K562 (cell line): ENCODE measurements around the gene AGPAT1. TPM values are rescaled to one million over a fixed set of nuclear protein-coding genes. Genes with fewer than 3 reads are reported as not detected.
A peak's percentile ranks its signal among the peaks of the same experiment; 100 is the strongest.

ENCODE experiments used
- CBFA2T3 ChIP-seq: fragments of 450-650 bp; IDR thresholded peaks from 2 replicates; pipeline ENCODE4 v1.6.1; 2017
- FOXA3 ChIP-seq, 2 experiments: fragments of 450-650 bp in 1 of 2; sonication (generic) in 1 of 2; formaldehyde crosslinking; IDR thresholded peaks in 1 of 2; conservative IDR thresholded peaks in 1 of 2; 2 replicates each; pipeline versions ENCODE4 v1.4.0 to v1.8.0; 2020 to 2022; ENCODE audit warnings: mild to moderate bottlenecking in 2 of 2, missing genetic modification reagents in 1 of 2
- MAX ChIP-seq: sonication (generic); formaldehyde crosslinking; IDR thresholded peaks from 2 replicates; pipeline ENCODE4 v1.9.0; 2022; ENCODE audit warnings: mild to moderate bottlenecking, missing genetic modification reagents
- MLX ChIP-seq, 2 experiments: fragments of 450-650 bp in 1 of 2; sonication (generic) in 1 of 2; formaldehyde crosslinking; conservative IDR thresholded peaks; 2 replicates each; pipeline versions ENCODE4 v1.4.0 to v1.8.1; 2020 to 2022; ENCODE audit warnings: mild to moderate bottlenecking in 1 of 2, missing genetic modification reagents in 1 of 2
- PHF8 ChIP-seq: fragments of 200-600 bp; sonication (generic); IDR thresholded peaks from 2 replicates; pipeline ENCODE4 v1.6.1; 2012; ENCODE audit warnings: mixed run types, mild to moderate bottlenecking, inconsistent platforms, low read length, moderate library complexity, borderline replicate concordance
- POLR2A ChIP-seq: fragments of 450-650 bp; conservative IDR thresholded peaks from 2 replicates; pipeline ENCODE4 v1.6.1; 2016
- RBFOX2 ChIP-seq: fragments of 200-400 bp; formaldehyde crosslinking; IDR thresholded peaks from 2 replicates; pipeline ENCODE4 v1.6.1; 2017; ENCODE audit warnings: low read depth, mild to moderate bottlenecking, low read length, moderate library complexity
- RBM14 ChIP-seq: fragments of 200-400 bp; formaldehyde crosslinking; IDR thresholded peaks from 2 replicates; pipeline ENCODE4 v1.6.1; 2018; ENCODE audit warnings: low read depth, mild to moderate bottlenecking, low read length, moderate library complexity, borderline replicate concordance; ENCODE audit not compliant: insufficient read depth
- RHOXF2B ChIP-seq: fragments of 250-450 bp; sonication (Bioruptor Pico); conservative IDR thresholded peaks from 2 replicates; pipeline ENCODE4 v1.5.1; 2021
- USF1 ChIP-seq: sonication (generic); formaldehyde crosslinking; IDR thresholded peaks from 2 replicates; pipeline ENCODE4 v1.9.0; 2022; ENCODE audit warnings: mild to moderate bottlenecking, missing genetic modification reagents
- polyA plus RNA-seq, 8 experiments: library from polyadenylated mRNA; depleted of rRNA in 4 of 8; stranded (reverse) in 5 of 8; unstranded in 3 of 8; fragments of >200 nt; fragmentation: Nextera tagmentation in 2 of 8; fragmentation: Illumina TruSeq in 1 of 8; extraction: Ambion mirVana in 2 of 8; extraction: Trizol in 1 of 8; gene quantifications; 2 replicates each; pipeline versions ENCODE4 v1.2.1 to v1.2.3, GENCODE V29; 2011 to 2014; ENCODE audit warnings: inconsistent platforms in 1 of 8, missing spikeins in 1 of 8
- total RNA-seq, 7 experiments: library from RNA; depleted of rRNA in 6 of 7; stranded (reverse); fragments of >200 nt in 6 of 7; fragmentation: Illumina TruSeq in 2 of 7; extraction: Trizol in 2 of 7; gene quantifications; 2 replicates each; pipeline versions ENCODE4 v1.2.1 to v1.2.3, GENCODE V29; 2011 to 2021; ENCODE audit warnings: low replicate concordance in 1 of 7
- TF ChIP-seq, protein P1 (sequence below): IDR thresholded peaks from 3 replicates; pipeline ENCODE4 v1.6.1; 2011; ENCODE audit warnings: borderline replicate concordance, mild to moderate bottlenecking; ENCODE audit not compliant: insufficient read length, insufficient read depth
- TF ChIP-seq, protein P2 (sequence below), 3 experiments: IDR thresholded peaks in 2 of 3; conservative IDR thresholded peaks in 1 of 3; 2 replicates each; pipeline ENCODE4 v1.5.1; 2011 to 2012; ENCODE audit warnings: low read length in 3 of 3, mild to moderate bottlenecking in 3 of 3, control low read depth in 2 of 3, improper control_type of control experiment in 1 of 3, inconsistent platforms in 1 of 3, low read depth in 1 of 3, mixed read lengths in 1 of 3, moderate library complexity in 1 of 3; ENCODE audit not compliant: insufficient read depth in 2 of 3
- TF ChIP-seq, protein P3 (sequence below): fragments of 250-450 bp; sonication (Bioruptor Pico); IDR thresholded peaks from 2 replicates; pipeline ENCODE4 v1.5.0; 2021

Gene AGPAT1
- total and polyA plus RNA-seq, 9 of the 15 experiments (the other 6 are each of a cell fraction or from before 2014, with no cell fraction given) = 37.9 to 176 (median 69.4) TPM

GRCh38 chr6:32167154-32167760 lies 8.6 kb downstream of the AGPAT1 start (continued):
- TF ChIP-seq, protein P1, sequence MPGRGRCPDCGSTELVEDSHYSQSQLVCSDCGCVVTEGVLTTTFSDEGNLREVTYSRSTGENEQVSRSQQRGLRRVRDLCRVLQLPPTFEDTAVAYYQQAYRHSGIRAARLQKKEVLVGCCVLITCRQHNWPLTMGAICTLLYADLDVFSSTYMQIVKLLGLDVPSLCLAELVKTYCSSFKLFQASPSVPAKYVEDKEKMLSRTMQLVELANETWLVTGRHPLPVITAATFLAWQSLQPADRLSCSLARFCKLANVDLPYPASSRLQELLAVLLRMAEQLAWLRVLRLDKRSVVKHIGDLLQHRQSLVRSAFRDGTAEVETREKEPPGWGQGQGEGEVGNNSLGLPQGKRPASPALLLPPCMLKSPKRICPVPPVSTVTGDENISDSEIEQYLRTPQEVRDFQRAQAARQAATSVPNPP = no peak
- peak; percentile 68 for TF ChIP-seq RBFOX2
- TF ChIP-seq RHOXF2B (CRISPR knock-in tag) = no peak
- TF ChIP-seq PHF8 = no peak
- peak in 1 of 2 experiments; percentile 67; a peak in 1 of 4 replicates for TF ChIP-seq FOXA3 (CRISPR knock-in tag; conservative IDR thresholded peaks at IDR 0.05 in 1 of 2, IDR thresholded peaks at IDR 0.05 in 1 of 2)
- peak; percentile 89; the same call in 1 of the 2 replicates for TF ChIP-seq RBM14
- 0 out of 2 replicates have a peak, but pooled peaks have one; percentile 64 for TF ChIP-seq POLR2A
- TF ChIP-seq MAX (CRISPR knock-in tag) = peak; percentile 80
- TF ChIP-seq, protein P2, sequence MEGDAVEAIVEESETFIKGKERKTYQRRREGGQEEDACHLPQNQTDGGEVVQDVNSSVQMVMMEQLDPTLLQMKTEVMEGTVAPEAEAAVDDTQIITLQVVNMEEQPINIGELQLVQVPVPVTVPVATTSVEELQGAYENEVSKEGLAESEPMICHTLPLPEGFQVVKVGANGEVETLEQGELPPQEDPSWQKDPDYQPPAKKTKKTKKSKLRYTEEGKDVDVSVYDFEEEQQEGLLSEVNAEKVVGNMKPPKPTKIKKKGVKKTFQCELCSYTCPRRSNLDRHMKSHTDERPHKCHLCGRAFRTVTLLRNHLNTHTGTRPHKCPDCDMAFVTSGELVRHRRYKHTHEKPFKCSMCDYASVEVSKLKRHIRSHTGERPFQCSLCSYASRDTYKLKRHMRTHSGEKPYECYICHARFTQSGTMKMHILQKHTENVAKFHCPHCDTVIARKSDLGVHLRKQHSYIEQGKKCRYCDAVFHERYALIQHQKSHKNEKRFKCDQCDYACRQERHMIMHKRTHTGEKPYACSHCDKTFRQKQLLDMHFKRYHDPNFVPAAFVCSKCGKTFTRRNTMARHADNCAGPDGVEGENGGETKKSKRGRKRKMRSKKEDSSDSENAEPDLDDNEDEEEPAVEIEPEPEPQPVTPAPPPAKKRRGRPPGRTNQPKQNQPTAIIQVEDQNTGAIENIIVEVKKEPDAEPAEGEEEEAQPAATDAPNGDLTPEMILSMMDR (IDR thresholded peaks at IDR 0.05 in 2 of 3, conservative IDR thresholded peaks at IDR 0.05 in 1 of 3; ENCODE audit: insufficient read depth in 2 of 3, low read depth in 1 of 3, low read length in 3 of 3) = no peak
- no peak; a peak in 1 of 4 replicates for TF ChIP-seq MLX (CRISPR knock-in tag; conservative IDR thresholded peaks at IDR 0.05)
- TF ChIP-seq CBFA2T3 = no peak
- TF ChIP-seq, protein P3, sequence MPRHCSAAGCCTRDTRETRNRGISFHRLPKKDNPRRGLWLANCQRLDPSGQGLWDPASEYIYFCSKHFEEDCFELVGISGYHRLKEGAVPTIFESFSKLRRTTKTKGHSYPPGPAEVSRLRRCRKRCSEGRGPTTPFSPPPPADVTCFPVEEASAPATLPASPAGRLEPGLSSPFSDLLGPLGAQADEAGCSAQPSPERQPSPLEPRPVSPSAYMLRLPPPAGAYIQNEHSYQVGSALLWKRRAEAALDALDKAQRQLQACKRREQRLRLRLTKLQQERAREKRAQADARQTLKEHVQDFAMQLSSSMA (CRISPR knock-in tag) = 0 out of 2 replicates have a peak, but pooled peaks have one; percentile 19
- TF ChIP-seq USF1 (CRISPR knock-in tag) = peak; percentile 41; the same call in 1 of the 2 replicates
